Daoy (cell line): ENCODE data around the gene HMCES. TPM values are rescaled to one million over a fixed set of nuclear protein-coding genes. Genes with fewer than 3 reads are reported as not detected.
"Not testable (repeated sequence)": the region's sequence is repeated elsewhere in the genome, so short reads cannot be mapped to it uniquely, and the experiment has no call there.

Experiments
- DNase-seq: peaks from one replicate; pipeline ENCODE4 v3.0.0-alpha.2; 2015; ENCODE audit warnings: low read depth
- total RNA-seq: library from RNA; depleted of rRNA; stranded (reverse); fragments of >200 nt; shearing (Covaris generic); gene quantifications from 2 replicates; pipeline ENCODE4 v1.2.3, GENCODE V29; 2014; rRNA removed

Gene HMCES
- total RNA-seq, 1 experiment from 2014 or later, result 35.8 TPM

- no peak for DNase-seq
These were observed 68.2 kb downstream of the HMCES start for GRCh38 chr3:129346695-129347457.

- no peak for DNase-seq
These were observed 68.8 kb downstream of the HMCES start for GRCh38 chr3:129347458-129347845.

GRCh38 chr3:129348734-129349133 lies 70.1 kb downstream of the HMCES start:
- DNase-seq, result no peak

GRCh38 chr3:129349169-129349568 lies 70.5 kb downstream of the HMCES start:
- not testable (repeated sequence) for DNase-seq

GRCh38 chr3:129349791-129350190 lies 71.1 kb downstream of the HMCES start:
- DNase-seq, result no peak

- DNase-seq, result no peak
These were observed 73.4 kb downstream of the HMCES start for GRCh38 chr3:129352045-129352444.

GRCh38 chr3:129352650-129353588 lies 74.2 kb downstream of the HMCES start:
- no peak for DNase-seq

- no peak for DNase-seq
These were observed 74.9 kb downstream of the HMCES start for GRCh38 chr3:129353589-129353941.

Other genes starting within 250 kb of the HMCES start
- not detected in 2 replicates for gene GP9, start 218.1 kb upstream of the HMCES start, total RNA-seq
- gene RAB43, start 157.1 kb upstream of the HMCES start, total RNA-seq, result 11.0 and 16.6 TPM in 2 replicates
- gene ISY1, start 117.8 kb upstream of the HMCES start, total RNA-seq, result 65.7 and 91.0 TPM in 2 replicates
- gene CNBP, start 95.0 kb upstream of the HMCES start, total RNA-seq, result 520 and 547 TPM in 2 replicates
- 215 and 218 TPM in 2 replicates for gene COPG1, start 29.3 kb upstream of the HMCES start, total RNA-seq
- gene EFCAB12, start 149.8 kb downstream of the HMCES start, total RNA-seq, result not detected in 2 replicates
- gene MBD4, start 161.1 kb downstream of the HMCES start, total RNA-seq, result 25.7 and 34.3 TPM in 2 replicates
- 11.1 and 11.2 TPM in 2 replicates for gene IFT122, start 161.4 kb downstream of the HMCES start, total RNA-seq
- not detected in 2 replicates for gene RHO, start 249.8 kb downstream of the HMCES start, total RNA-seq